Colonic mucosa (tissue), 4 donors: ENCODE measurements around the gene CDHR2. TPM values are rescaled to one million over a fixed set of nuclear protein-coding genes. Genes with fewer than 3 reads are reported as not detected.
A peak's percentile ranks its signal among the peaks of the same experiment; 100 is the strongest.

ENCODE experiments used
- DNase-seq: peaks from one replicate; pipeline ENCODE4 v3.0.0-alpha.2; 2020
- H3K27ac ChIP-seq: fragments of 200-600 bp; one replicate; pipeline ENCODE4 v1.8.0; 2021
- H3K27me3 ChIP-seq: fragments of 200-600 bp; one replicate; pipeline ENCODE4 v1.8.0; 2021
- H3K36me3 ChIP-seq: fragments of 200-600 bp; one replicate; pipeline ENCODE4 v1.8.0; 2021
- H3K4me1 ChIP-seq: fragments of 200-600 bp; one replicate; pipeline ENCODE4 v1.8.0; 2021; ENCODE audit warnings: mild to moderate bottlenecking
- H3K4me3 ChIP-seq: fragments of 200-600 bp; one replicate; pipeline ENCODE4 v1.8.0; 2021
- H3K9ac ChIP-seq, 2 donors: one replicate each; pipeline ENCODE4 v1.7.0; 2013; ENCODE audit warnings: control low read depth in 2 of 2, low read depth in 2 of 2, low read length in 2 of 2
- H3K9me3 ChIP-seq: fragments of 200-600 bp; one replicate; pipeline ENCODE4 v1.8.0; 2021
- intact Hi-C: fragments of 100-400 bp; cut with DNase I; formaldehyde crosslinking; loops from one replicate; pipeline ENCODE4 v1.14.1; 2022
- total RNA-seq, 2 donors: library from RNA; stranded (reverse); fragmentation: NEBNext Ultra II Directional in 1 of 2; extraction: Animal tissue kit (Norgen Biotek cat#: 25700) in 1 of 2; gene quantifications; one replicate each; pipeline ENCODE4 v1.2.1, GENCODE V29; 2021
- TF ChIP-seq, protein P1 (sequence below): fragments of 200-600 bp; IDR thresholded peaks from one replicate; pipeline ENCODE4 v1.8.0; 2022; ENCODE audit warnings: antibody characterized with exemption, mild to moderate bottlenecking
- donor health status: healthy.
- donor health status: DM: no; HTN: no; CAD: no.
- donor health status: DM: no; HTN: no; CAD: no.

The CDHR2 gene
- total RNA-seq, 2 donors from 2014 or later = 42.8 to 60.2 TPM

DNA sequence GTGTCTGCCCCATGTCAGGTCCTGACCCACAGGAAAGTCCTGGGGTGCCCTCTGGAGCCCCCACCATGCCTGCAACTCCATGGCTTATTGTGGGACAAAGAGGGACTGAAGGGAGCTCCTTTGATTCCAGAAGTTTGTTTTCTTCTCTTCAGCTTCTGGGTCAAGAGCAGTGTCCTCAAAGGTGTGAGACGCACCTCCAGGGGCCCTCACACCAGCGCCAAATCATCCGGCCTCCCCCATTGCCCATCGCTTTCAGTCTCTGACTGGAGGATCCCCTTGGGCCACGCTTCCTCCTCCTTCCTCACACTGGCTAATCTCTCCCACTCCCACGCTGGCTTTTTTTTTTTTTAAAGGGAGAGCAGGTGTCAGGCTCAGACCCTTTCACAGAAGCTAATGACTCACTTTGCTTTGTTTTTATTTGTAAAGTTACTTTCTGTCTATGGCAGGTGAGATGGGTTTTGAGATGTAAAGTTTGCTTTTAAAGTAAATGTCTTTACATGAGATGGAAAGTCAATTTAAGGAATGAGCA, 16.7 kb downstream of the CDHR2 start:
- Histone ChIP-seq H3K9ac (no peak overlapping the region), H3K4me3 (no peak overlapping the region), H3K9me3 (no peaks in the 10 kb centered on the region), H3K27me3 (no peaks in the 10 kb centered on the region), H3K27ac (no peak overlapping the region), H3K36me3 (no peaks in the 10 kb centered on the region), H3K4me1 (no peaks in the 10 kb centered on the region)
- TF ChIP-seq, protein P1, sequence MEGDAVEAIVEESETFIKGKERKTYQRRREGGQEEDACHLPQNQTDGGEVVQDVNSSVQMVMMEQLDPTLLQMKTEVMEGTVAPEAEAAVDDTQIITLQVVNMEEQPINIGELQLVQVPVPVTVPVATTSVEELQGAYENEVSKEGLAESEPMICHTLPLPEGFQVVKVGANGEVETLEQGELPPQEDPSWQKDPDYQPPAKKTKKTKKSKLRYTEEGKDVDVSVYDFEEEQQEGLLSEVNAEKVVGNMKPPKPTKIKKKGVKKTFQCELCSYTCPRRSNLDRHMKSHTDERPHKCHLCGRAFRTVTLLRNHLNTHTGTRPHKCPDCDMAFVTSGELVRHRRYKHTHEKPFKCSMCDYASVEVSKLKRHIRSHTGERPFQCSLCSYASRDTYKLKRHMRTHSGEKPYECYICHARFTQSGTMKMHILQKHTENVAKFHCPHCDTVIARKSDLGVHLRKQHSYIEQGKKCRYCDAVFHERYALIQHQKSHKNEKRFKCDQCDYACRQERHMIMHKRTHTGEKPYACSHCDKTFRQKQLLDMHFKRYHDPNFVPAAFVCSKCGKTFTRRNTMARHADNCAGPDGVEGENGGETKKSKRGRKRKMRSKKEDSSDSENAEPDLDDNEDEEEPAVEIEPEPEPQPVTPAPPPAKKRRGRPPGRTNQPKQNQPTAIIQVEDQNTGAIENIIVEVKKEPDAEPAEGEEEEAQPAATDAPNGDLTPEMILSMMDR = no peak
- intact Hi-C loops = no loop called here
- no peak for DNase-seq

DNA sequence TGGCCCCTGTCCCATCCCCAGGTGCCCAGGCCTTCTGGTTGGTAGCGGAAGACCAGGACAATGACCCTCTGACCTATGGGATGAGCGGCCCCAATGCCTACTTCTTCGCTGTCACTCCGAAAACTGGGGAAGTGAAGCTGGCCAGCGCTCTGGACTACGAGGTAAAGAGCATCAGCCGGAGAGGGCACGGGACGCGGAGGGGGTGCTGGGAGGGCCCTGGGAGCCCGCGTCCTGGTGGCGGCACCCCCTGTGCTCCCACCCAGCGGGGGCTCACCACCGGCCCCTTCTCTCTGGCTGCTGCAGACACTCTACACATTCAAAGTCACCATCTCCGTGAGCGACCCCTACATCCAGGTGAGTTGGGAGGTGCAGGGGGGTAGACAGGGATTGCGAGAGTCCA, 19.5 kb downstream of the CDHR2 start:
- TF ChIP-seq, protein P1 = no peak
- intact Hi-C loops = no loop called here
- Histone ChIP-seq H3K9me3 (no peaks in the 10 kb centered on the region), H3K36me3 (no peaks in the 10 kb centered on the region), H3K4me1 (no peaks in the 10 kb centered on the region), H3K27me3 (no peaks in the 10 kb centered on the region), H3K4me3 (no peak overlapping the region), H3K9ac (no peak overlapping the region), H3K27ac (no peak overlapping the region)
- DNase-seq = no peak

DNA sequence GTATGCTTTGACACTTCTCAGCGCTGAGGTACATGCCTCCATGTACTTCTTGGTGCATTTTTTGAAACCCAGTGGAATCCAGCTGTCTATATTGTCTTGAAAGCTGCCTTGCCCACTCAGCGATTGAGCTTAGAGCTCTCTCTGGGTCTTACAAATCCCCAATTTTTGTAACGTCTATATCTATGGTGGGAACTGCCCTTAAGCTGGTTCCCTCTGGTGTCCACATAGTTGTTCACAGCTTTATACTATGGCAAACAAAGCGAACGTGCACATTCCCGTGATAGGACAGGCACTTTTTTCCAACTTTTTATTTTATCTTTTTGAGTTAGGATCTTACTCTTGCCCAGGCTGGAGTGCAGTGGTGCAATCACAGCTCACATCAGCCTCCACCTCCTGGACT, 20.9 kb downstream of the CDHR2 start:
- DNase-seq = no peak
- Histone ChIP-seq H3K4me1 (no peaks in the 10 kb centered on the region), H3K9me3 (no peaks in the 10 kb centered on the region), H3K9ac (no peak overlapping the region), H3K27me3 (no peaks in the 10 kb centered on the region), H3K27ac (no peak overlapping the region), H3K4me3 (no peak overlapping the region), H3K36me3 (no peaks in the 10 kb centered on the region)
- intact Hi-C loops = no loop called here
- TF ChIP-seq, protein P1 = no peak

DNA sequence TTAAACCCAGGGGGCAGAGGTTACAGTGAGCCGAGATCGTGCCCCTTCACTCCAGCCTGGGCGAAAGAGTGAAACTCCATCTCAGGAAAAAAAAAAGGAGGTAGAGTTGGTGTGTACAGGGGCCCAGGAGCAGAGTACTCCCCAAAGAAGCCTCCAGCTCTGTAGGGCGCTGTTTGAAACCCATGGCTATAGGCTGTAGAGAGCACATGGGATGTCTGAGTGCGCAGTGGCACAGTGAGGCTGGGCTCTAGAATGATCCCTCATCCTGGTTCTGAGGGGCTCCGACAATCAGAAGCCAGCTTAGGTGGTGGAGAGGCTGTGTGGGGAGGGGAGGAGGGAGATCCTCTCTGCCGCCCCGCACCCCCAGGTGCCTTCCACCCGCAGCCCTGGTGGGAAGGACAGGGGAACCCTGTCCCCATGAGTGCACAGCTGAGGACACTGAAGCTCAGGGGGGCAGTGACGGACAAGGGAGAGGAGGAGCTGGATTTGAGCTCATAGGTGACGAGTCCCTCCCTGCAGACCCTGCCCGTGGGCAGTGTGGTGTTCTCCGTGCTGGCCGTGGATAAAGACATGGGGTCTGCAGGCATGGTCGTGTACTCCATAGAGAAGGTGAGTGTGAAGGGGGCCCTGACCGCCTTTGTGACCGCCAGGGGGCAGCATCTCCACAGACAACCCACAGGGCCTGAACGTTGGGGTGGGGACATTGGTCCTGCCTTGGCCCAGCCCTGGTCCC, 24.6 kb downstream of the CDHR2 start:
- intact Hi-C loops = no loop called here
- Histone ChIP-seq H3K36me3 (no peaks in the 10 kb centered on the region), H3K27ac (no peak overlapping the region), H3K9ac (no peak overlapping the region), H3K4me1 (no peaks in the 10 kb centered on the region), H3K27me3 (no peaks in the 10 kb centered on the region), H3K9me3 (no peaks in the 10 kb centered on the region), H3K4me3 (no peak overlapping the region)
- TF ChIP-seq, protein P1 = peak; percentile 81
- DNase-seq = peak; percentile 75

DNA sequence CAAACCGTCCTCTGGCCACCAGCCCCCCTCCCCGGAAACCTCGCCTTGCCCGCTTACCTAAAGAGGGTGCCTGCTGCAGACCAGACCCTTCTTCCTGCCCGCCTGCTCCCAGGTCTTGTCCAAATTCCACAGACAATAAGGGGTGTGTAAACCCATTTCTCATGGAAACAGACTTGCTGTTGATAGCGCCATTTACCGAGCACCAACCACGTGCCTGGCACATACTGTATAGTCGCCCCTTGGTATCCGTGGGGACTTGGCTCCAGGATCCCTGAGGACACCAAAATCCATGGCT, 25.1 kb downstream of the CDHR2 start:
- Histone ChIP-seq H3K9ac (no peak overlapping the region), H3K4me1 (no peaks in the 10 kb centered on the region), H3K36me3 (no peaks in the 10 kb centered on the region), H3K27ac (no peak overlapping the region), H3K9me3 (no peaks in the 10 kb centered on the region), H3K4me3 (no peak overlapping the region), H3K27me3 (no peaks in the 10 kb centered on the region)
- intact Hi-C loops = no loop called here
- TF ChIP-seq, protein P1 = no peak
- DNase-seq = no peak
